T47D (cell line): ENCODE measurements around the gene TP53BP1.

ENCODE experiments used
- DNase-seq, 2 experiments: peaks; one replicate each; pipeline versions ENCODE4 v3.0.0 to v3.0.0-alpha.2; 2011 to 2012; ENCODE audit warnings: low read depth in 1 of 2, low spot score in 1 of 2
- JUND ChIP-seq: IDR thresholded peaks from 2 replicates; pipeline ENCODE4 v1.6.1; 2012; ENCODE audit warnings: low read depth
- in situ Hi-C: cut with HindIII; loops from 2 replicates; pipeline ENCODE4 v1.10.0; 2016; ENCODE audit warnings: low sequenced_read_pairs, low pct_unique_long_range_greater_than_20kb

TP53BP1 gene

GRCh38 chr15:43370975-43371974 is 121.7 kb downstream of the TP53BP1 start, which contains the start of the genes TUBGCP4 and ZSCAN29:
Gene TUBGCP4 (plus strand): TSS chr15:43371101. CDS start chr15:43371355, 254 bp downstream.
Gene ZSCAN29 (minus strand): TSS chr15:43371043. CDS start chr15:43369913, 1,130 bp downstream.
- no peak for TF ChIP-seq JUND
- peak; percentile 83 to 91 for DNase-seq
- in situ Hi-C loops: no loop called here

- TF ChIP-seq JUND: no peak
- DNase-seq: peak in 1 of 2 experiments; percentile 9
- in situ Hi-C loops: no loop called here
These were observed 122.5 kb downstream of the TP53BP1 start for GRCh38 chr15:43370310-43370974.

- peak in 1 of 2 experiments; percentile 5 for DNase-seq
- TF ChIP-seq JUND: no peak
- in situ Hi-C loops: no loop called here
These were observed 131.5 kb downstream of the TP53BP1 start for GRCh38 chr15:43361313-43361903.

- TF ChIP-seq JUND: no peak
- in situ Hi-C loops: no loop called here
- DNase-seq: no peak
These were observed 132.1 kb downstream of the TP53BP1 start for GRCh38 chr15:43360821-43361220.
